Measurements from ENCODE around the gene KRT2.

The KRT2 gene

DNA sequence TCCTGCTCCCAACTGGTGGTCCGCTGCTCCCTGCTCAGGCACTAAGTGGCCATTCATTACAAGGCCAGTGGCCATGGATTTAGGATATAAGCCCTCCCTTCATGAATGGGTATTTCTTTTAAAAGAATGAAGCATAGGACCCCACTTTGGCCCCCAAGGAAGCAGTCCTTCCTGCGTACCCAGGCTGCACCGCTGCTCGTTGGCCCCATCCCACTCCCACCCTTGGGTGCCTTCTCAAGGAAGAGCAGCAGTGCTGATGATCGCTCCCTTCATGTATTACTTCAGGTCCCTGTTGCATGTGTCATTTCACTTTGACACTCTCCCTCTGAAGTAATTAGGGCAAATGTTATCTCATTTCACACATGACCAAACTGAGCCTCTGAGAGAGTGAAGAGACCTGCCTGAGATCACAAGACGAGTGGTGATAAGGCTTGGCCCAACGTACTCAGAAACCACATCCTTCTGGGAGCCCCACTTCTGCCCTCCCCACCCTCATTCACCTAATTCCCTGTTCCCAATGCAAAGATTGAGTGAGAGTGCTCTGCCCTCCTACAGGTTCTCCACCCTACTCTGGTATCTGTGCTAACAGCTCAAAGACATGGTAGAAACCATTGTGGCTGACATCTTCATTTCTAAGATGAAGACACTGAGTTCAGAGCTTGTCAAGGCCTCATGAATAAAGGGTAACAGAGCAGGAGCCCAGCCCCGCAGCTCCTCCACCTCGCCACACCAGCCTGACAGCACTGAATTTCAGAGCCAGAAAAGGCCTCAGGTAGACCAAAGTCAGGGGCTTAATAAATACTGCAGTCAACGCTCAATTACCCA lies 10.3 kb upstream of the KRT2 start:
- no peak for DNase-seq

DNA sequence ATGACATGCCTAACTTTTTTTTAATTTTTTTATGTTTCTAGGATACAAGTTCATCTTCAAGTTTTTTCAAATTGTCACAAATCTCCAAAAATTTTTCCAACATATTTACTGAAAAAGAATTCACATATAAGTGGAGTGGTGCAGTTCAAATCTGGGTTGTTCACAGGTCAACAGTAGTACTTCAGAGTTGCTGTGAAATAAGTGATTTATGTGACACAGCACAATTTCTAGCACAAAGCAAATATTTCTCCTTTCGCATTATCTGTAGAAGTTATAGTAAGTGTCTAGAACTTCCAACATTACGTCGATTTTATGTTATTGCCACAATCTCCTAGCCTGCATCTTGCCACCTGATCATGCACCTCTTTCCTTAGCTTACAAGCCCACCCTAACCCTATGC lies 9.7 kb upstream of the KRT2 start:
- no peak for DNase-seq

DNA sequence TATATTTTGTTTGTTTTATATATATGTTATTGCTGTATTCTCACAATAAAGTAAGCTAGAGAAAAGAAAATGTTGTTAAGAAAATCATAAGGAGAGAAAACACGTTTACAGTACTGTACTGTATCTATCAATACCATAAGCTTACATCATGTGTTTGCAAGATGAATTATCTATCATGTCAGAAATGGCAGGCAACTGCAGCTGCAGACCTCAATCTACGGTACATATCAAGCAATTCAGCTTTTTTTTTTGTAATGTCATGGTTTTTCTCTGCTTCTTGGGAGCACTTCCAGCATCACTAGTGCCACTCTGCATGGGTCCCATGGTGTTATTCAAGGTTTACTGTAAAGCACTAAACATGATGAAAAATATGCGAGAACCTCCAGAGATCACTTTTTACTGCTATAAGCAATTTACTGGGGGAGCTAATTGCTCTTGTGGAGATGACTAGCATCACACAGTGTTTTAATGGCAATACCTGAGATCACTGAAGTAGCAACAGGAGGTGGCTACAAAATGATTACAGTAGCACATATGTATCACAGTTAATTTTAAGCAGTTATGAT lies 9.0 kb upstream of the KRT2 start:
- no peak for DNase-seq

DNA sequence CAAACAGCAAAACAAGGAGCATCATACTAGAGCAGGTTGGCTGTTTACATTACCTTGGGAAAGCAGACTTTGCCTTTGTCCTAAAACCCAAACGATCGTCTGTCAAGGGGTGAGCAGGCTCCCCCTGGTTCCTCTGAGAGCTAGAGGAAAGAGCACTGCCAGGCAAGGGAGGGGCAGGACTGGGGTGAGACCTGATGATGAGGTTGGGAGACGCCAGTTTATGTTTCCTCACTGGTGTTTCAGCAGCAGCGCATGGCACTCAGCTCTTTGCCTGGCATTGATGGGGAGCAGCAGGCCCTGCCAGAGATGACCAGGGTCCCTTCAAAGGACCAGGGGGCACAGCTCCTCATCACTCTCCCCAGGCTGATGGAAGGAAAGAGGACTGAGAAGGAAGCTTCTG lies 7.9 kb upstream of the KRT2 start:
- no peak for DNase-seq

DNA sequence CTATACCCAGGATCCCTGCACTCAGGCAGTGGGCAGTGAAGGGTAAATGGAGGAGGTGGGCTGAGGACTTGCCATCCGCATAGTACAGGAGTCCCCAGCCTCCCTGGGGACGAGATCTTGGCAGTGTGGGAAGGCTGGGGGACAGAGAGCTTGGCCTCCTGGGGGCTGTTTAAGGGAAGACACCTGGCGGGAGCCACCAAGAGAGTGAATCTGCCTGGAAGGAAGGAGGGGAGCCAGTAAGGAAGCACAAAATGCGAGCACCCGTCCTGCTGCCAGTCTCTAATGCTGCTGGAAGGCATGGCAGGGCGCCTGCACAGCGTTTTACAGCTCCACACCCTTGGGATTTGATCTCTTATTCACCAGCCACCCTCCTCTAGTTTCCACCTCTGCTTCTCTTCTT lies 7.4 kb upstream of the KRT2 start:
- no peak for DNase-seq

DNA sequence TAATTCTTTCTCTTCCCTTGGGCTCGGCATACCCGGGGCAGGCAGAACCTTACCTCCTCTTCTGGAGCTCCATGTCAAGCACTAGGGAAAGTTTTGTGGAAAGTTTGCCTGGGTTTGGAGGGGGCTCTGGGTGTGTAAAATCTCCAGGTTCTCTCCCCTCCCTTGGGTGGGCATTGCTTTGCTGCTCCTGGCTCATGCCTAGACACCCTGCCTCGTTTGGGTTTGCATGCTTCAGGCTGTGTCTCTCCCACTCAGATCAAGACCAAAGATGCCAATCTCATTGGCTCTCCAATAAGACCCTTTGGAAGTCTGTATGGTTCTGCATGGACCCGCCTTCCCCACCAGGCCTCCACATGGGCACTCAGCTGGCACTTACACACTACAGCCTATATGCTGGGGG lies 6.2 kb upstream of the KRT2 start:
- DNase-seq, result no peak

DNA sequence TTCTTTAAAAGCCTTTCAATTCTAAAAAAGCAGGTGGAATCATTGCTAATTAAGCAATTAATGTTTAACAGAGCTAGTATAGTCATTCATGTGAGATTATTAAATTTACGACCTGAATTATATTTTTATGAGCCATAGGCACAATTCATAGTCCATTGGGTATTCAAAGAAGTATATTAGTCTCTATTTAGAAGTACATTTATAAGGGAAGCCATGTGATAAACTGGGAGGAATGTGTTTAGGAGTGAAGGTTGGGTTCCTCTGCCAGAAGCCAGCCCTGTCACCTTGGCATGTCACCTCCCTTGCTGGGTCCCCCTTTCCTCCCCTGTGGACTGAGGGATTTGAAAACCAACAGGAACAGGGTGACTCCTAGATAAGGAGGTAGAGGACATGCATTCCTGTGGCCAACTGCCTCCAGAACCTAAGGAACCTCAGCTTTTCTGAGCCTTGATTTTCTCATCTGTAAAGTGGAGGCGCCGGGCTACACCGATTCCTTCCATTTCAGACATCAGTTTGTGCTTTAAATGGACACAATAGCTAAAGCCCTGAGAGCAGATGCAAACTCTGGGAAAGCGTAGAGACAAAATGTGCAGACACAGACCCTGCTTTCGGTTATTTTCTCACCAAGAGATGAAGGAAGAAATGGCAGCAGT lies 5.4 kb upstream of the KRT2 start:
- DNase-seq, result no peak

DNA sequence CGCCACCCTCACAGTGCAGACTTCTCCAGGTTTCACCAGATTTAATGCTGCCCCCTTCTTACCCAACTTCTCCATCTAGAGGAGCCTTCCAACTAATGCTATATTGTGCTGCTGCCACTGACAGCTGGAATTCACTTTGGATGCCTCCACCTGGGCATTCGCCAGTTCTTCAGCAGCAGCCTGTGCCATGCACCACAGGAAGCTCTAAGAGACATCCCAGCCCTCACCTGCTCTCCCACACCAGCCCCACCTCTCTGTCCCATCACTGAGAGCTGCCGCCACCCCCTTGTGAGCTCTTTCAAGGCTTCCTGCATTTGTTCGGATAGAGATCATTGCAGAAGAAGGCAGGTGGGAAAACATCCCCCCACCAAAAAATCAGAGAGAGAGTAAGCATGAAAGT lies 4.6 kb upstream of the KRT2 start:
- no peak for DNase-seq

DNA sequence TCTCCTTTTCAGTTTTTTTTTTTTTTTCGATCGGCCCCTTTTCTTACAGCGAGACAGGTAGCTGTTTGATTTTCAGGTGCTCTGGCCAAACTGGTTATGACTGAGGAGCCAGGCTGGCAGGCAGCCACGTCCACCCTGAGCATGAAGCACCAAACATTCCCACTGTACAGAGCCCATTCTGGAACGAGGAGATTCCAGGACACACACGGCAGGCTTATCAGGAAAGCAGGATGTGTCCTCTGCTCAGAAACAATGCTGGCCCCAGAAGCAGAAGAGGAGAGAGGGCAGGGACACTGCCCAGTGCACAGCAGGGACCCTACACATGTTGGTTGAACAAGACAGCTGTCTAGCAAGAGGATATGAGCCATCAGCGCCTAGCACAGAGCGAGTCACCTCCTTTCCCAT lies 3.7 kb upstream of the KRT2 start:
- no peak for DNase-seq

DNA sequence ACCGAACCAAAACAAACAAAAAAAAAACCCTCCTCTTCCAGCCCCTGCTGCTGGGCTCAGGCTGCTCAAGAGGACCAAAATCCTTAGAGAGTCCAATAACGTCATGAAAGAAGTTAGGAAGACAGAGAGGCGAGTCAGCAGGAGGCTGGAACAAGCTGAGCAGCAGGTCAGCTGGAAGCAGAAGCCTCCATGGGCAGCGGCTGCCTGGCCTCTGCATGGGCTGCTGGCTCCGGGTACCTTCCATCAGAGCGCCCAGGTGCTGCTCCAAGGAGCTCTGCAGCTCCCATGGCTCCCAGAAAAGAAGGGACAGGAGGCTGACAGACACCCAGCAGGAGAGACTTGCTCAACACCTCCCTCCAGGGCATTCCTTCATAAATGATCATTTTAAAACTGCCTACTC lies 3.2 kb upstream of the KRT2 start:
- DNase-seq, result no peak

DNA sequence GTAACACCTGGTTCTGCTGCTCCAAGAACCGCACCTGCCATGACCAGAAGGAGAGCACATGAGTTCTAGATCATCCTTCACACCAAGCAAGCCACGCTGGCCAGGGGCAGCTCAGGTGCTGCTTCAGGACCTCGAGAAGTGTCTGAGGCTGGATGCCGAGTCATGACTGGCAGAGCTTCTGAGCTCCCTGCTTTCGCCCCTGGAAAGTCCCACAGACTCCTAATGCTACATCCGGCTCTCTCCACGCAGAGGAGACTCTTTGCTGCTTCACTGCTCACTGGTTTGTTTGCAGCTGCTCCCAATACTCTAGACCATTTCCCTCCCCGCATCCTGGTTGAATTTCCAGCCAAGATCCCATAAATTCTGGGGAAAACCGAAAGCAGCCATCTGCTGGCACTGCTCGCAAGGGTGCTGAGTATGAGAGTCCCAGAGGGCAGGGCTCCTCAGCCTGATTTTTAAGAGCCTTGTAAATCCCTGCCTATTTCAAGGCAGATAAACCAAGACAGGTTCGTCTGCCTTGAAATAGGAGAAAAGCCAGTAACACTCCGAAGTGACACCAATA lies 1.4 kb downstream of the KRT2 start:
- no peak for DNase-seq

DNA sequence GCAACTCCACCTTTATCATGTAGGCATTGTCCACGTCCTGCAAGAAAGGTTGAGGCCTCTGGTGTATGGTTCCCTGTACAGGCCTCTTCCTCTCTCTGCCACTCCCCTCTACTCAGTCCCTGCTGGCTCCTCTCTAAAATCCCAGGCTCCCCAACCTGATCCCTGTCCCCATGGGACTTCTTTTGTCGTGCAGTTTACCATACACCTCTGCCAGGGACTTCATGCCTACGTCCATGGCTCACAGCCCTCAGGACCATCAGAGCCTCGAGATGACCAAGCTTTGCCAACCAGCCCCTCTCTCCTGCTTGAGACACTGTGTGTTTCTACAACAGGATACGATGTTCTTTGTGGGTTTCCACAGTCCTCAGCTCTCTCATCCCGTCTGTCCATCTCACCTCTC lies 2.9 kb downstream of the KRT2 start:
- no peak for DNase-seq

DNA sequence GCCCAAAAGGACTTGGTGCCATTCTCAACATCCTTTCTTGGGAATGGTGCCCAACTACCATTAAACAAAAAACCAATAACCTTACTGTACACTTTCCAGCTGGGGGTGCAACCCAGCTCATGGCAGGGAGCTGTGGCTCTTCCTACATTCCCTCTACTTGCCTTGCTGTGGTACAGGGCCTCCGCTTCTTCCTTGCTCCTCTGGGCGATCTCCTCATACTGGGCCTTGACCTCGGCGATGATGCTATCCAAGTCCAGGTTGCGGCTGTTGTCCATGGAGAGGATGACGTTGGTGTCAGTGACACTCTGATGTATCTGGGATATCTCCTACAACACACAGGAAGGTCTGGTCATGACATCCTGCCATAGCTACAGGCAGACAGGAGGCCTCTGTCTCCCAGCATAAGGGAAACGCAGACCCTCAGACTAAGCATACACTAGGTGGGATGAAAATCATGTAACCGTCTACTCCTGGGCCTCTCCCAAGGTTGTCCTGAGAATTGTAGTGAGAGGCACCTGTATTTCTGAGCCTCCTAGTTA lies 3.9 kb downstream of the KRT2 start:
- DNase-seq, result no peak

DNA sequence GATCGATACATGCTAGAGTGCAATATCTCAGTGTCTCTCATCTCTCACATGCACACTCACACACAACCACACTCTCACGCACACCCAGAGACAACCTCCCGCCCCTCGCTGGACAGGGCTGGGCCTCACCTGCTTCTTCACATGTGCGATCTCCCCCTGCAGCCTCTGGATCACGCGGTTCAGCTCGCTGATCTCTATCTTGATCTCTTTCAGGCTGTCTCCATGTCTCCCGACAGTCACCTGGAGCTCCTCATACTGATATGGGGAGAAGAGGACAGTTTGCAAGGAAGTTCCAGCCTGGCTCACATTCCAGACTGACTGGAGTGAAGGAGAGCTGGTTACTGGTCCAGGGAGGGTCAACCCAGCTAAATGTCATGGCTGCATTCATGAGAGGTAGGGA lies 4.4 kb downstream of the KRT2 start:
- DNase-seq, result no peak

DNA sequence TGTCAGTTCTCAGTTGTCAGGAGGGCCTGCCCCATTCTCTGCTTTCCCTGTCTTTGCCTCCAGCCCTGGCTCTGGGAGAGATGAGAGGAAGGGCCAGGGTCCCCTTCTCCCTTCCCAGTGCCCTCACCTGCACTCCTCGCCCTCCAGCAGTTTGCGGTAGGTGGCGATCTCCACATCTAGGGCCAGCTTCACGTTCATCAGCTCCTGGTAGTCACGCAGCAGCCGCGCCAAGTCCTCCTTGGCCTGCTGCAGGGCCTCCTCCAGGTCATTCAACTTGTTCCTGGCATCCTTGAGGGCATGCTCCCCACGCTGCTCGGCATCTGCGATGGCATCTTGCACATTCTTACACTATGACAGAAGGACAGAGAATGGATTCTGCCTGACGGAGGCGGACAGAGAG lies 5.4 kb downstream of the KRT2 start:
- DNase-seq, result no peak

DNA sequence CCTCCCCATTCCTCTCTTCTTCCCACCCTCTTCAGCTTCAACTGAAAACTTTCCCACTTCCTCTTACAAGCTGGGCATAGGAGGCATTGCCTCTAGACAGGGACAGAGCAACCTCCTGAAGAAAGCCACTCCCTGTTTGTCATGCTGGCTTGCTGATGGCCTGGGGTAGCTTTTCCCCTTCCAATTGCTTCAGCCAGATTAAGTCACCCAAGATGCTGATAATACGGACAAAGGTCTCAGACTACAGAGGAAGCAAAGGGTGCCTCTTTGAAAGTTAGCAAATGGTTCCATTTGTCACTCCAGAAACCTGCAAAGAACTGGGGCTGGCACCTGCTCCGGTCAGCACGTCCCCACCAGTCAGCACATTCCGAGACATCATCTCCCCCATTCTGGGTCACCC lies 6.0 kb downstream of the KRT2 start:
- no peak for DNase-seq

DNA sequence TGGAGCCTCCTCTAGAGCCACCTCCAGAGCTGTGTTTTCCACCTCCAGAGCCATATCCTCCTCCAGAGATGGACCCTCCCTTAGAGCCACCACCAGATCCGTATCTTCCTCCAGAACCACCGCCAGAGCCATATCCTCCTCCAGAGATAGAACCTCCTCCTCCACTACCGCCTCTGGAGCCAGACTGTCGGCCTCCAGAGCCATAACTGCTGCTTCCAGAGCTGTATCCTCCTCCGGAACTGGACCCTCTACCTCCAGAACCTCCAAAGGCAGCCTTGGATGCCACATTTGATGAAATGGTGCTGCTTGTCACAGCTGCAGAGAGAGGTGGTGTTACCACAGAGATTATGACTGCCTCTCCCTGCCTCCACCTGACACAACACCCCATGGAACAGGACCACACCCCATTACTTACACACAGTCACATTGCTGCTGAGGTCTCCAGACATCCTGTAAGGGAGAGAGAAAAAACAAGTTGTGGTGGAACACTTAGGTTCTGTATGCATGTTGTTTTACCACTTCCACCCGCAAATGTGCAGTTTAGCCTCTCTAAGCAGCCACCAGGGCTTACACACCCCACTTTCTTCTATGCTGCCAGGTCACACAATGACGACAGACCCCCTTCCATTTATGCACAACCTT lies 6.8 kb downstream of the KRT2 start:
- no peak for DNase-seq

DNA sequence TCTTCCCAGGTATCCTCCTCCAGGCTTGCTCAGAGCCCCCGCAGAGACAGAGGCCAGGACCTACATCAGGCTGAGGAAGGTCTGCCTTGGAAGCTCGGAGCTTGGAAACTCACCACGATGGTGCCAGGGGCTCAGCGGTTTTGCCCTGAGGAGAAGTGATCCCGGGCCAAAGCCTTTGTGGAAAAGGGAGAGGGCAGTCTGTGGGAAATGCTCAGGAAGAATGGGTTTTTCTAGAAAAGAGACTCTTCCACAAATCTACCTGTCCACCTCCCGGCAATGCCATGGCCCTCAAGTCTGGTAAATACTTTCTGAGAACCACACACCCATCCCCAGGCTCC lies 8.0 kb downstream of the KRT2 start:
- no peak for DNase-seq

DNA sequence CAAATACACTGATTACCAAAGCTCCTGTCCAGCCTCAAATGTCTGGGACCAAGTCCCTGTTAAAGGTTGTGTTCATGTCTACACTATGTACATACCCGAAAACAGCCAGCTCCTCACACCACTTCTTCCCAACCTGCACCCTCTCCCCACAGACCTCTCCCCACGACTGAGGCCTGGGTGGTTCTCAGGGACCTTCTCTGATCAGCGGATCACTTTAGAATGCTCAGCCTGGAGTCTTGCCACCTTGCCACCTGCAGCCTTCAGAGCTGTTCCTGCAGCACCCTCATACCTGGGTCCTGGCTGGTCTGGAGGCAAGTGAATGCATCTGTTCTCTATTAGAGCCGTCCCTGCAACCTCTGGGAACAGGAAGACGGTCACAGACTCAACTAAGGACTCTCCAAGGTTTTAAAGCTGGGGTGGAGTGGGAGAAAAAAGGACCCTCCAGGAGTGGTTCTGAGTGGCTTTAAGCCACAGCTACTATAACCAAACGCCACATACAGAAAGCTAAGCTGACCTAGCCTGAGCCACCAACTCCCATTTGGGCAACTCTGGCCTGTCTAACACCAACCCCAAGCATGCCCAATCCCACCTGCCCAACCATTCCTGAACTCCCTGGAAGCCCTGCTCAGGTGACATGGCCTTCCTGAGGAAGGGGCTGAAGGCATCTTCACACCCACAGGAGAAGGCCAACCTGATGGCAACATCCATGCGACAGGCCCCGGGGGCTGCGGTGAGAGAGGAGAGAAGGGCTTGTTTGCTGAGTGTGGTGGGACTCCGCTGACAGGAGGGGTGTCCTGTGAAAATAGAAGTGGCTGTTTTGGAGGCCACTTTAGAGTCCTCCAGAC lies 8.6 kb downstream of the KRT2 start:
- DNase-seq, result no peak

DNA sequence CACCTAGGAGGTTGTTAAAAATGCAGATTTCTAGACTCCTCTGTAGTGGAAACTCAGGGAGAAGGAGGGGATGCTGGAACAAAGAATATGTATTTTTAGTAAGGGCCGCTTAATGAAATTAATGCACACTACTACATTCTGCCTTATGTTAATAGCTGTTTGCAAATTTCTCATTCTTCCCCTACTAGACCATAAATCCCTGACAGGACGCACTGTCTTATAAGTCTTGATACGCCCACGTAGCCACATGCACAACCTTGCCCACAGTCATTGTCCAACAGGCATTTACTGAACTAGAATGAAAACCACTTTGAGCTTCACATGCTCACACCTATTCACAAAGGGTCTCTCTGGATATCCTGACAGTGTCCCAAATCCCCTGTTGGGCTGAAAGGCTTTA lies 10.5 kb downstream of the KRT2 start:
- DNase-seq, result no peak

DNA sequence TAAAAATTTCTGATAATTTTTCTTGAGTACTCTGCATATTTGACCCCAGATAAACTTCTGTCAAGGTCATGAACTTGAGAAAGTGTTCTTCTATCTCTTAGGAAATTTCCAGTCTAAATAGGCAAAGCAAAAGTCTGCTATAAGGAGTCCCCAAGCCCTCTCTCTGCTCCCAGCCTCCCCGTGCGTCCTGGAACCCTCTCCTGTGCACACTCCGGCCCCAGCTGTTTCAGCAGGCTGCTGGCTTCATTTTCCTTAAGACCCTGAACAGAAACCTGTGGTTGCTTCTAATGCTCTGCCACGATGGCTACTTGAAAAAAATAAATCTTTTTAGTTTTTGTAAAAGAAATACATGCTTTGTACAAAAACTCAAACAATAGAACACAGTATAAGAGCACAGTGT lies 14.7 kb downstream of the KRT2 start:
- no peak for DNase-seq

DNA sequence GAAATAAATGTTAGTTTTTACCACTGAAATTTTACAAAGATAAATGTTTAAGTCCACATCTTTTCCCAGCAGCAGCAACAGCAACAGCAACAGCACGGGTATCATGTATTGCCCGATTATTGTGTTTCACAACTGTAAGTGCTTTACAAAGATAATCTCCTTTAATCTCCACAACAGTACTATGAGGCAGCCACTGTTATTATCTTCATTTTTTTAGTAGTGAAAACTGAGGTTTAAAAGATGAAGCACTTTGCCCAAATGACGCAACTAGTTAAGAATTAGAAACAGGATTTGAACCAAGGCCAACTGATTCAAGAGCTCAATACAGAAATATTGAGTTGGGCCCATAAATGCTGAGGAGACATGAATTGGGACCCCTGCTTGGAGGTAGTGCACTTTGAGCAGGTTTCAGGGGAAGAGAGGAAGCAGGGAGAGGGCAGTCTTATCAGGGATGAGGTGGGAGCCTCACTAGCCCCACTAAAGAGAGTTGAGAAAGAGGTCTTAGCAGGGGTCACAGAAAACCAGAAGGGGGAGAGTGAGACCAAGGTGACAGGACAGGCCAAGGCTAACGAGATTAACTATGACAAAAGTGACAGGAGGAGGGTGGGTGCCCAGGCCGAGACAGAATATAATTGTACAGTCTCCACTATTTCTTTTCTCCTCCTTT lies 15.3 kb downstream of the KRT2 start:
- DNase-seq, result no peak
